Right lobe of liver (tissue), 4 donors: ENCODE measurements around the gene MAP1LC3B.

Source experiments
- POLR2A ChIP-seq: fragments of 450-650 bp; IDR thresholded peaks from one replicate; pipeline ENCODE4 v1.6.1; 2017; ENCODE audit warnings: antibody characterized with exemption, mild to moderate bottlenecking
- TF ChIP-seq, protein P1 (sequence below), 4 donors: fragments of 200-600 bp in 3 of 4; fragments of 450-650 bp in 1 of 4; IDR thresholded peaks; one replicate each; pipeline versions ENCODE4 v1.5.1 to v1.8.0; 2016 to 2022; ENCODE audit warnings: antibody characterized with exemption in 4 of 4, mild to moderate bottlenecking in 2 of 4
- donor health status: DM: no; HTN: no; CAD: no.
- donor health status: DM: no; HTN: no; CAD: no.
- donor health status: DM: no; HTN: yes; CAD: no.

DNA sequence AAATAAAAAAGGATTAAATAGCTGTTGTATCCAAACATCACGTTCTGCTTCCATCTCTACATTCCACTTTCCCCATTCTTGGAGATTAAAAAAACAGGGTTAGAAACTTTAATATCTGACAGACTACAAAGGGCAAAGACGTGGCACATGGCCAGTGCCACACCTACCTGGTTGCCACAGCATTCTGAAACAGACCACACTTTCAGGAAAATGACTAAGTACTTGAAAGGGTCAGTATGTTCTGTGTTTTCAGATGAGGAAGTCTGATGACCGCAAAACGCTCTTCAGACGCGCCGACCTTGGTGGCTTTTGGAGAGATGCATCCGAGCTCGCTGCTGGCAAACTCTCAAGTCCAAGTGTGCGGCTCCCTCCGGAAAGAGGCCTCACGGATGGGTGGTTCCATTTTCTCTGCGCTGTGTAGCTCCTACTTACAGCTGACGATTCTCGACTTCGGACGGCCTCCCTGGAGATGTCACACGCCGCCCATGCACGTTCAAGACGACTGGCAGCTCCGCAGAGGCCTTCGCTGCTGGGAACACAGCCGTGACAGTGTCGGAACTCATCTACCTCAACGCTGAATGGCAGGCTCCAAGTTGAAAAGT, 15.5 kb downstream of the MAP1LC3B start:
- TF ChIP-seq, protein P1, sequence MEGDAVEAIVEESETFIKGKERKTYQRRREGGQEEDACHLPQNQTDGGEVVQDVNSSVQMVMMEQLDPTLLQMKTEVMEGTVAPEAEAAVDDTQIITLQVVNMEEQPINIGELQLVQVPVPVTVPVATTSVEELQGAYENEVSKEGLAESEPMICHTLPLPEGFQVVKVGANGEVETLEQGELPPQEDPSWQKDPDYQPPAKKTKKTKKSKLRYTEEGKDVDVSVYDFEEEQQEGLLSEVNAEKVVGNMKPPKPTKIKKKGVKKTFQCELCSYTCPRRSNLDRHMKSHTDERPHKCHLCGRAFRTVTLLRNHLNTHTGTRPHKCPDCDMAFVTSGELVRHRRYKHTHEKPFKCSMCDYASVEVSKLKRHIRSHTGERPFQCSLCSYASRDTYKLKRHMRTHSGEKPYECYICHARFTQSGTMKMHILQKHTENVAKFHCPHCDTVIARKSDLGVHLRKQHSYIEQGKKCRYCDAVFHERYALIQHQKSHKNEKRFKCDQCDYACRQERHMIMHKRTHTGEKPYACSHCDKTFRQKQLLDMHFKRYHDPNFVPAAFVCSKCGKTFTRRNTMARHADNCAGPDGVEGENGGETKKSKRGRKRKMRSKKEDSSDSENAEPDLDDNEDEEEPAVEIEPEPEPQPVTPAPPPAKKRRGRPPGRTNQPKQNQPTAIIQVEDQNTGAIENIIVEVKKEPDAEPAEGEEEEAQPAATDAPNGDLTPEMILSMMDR (IDR thresholded peaks at IDR 0.05): no peak
- no peak for TF ChIP-seq POLR2A
